AG09309 (cell line): ENCODE data around the gene RGS17.

Experiments used
- DNase-seq: peaks from one replicate; pipeline ENCODE4 v3.0.0-alpha.2; 2010; ENCODE audit warnings: low read depth
- H3K4me3 ChIP-seq: 2 replicates; pipeline ENCODE4 v1.5.1; 2011; ENCODE audit warnings: mild to moderate bottlenecking, low read depth, low read length, moderate library complexity; ENCODE audit not compliant: control insufficient read depth
- CTCF ChIP-seq: IDR thresholded peaks from 2 replicates; pipeline ENCODE4 v1.5.1; 2011; ENCODE audit warnings: mild to moderate bottlenecking, low read depth, low read length, inconsistent platforms; ENCODE audit not compliant: insufficient read depth, control insufficient read depth; ENCODE audit errors: missing control alignments

The RGS17 gene

GRCh38 chr6:153051801-153052200 lies 79.3 kb downstream of the RGS17 start:
- H3K4me3 ChIP-seq: no peak overlapping the region
- TF ChIP-seq CTCF: no peak
- DNase-seq: no peak

GRCh38 chr6:153048631-153049030 lies 82.5 kb downstream of the RGS17 start:
- no peak for TF ChIP-seq CTCF
- DNase-seq: no peak
- H3K4me3 ChIP-seq: no peak overlapping the region

DNA sequence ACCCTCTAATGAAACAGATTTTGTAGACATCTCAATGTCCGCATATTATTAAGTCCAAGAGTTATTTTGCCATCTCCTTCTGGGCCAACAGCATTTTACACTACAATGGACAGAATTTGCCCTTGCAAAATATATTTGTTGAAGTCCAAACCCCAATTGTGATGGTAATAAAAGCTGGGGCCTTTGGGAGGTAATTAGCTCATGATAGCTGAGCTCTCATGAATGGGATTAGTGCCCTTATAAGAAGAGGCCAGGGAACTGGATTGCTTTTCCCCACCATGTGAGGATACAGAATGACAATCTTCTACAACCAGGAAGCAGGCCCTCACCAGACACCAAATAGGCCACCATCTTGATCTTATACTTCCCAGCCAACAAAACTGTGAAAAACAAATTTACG lies 83.7 kb downstream of the RGS17 start:
- no peak for TF ChIP-seq CTCF
- DNase-seq: no peak
- H3K4me3 ChIP-seq: no peak overlapping the region

- DNase-seq: no peak
- H3K4me3 ChIP-seq: no peak overlapping the region
- TF ChIP-seq CTCF: no peak
These were observed 85.8 kb downstream of the RGS17 start for GRCh38 chr6:153045271-153045670.

DNA sequence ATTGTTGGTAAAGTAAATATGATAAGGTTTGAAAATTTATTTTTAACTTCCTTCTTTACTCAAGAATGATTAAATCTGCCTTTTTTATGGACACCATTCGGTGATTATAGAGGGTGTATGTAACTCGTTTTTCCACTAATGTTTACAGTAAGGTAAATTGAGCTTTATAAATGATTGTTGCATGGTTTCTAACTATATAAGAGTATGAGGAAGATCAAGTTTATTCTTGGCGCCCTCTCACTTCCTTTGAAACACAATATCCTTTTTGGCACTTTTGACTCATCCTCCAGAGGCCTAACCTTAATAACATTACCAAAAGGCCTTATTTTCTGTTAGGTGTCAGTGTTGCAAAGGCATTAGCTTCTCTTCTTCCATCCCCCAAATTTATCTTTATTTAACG lies 86.8 kb downstream of the RGS17 start:
- H3K4me3 ChIP-seq: no peak overlapping the region
- no peak for DNase-seq
- no peak for TF ChIP-seq CTCF

DNA sequence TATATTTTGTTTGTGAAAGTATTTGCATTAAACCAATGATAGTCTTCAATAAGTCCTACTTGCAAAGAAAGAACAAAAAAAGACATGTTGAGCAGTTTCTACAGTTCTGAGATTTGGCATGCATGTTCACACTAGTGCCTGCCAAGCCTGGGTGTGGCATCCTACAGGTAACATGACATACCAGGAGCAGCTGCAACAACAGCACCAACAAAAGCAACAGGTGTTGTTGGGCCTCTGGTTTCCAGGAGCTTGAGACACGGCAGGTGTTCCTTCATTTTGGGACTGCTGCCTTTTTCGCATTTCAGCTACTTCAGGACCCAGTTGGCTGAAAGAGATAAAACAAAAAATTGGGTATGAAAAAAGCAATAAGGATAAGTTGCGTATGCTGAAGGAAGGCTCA lies 87.4 kb downstream of the RGS17 start:
- no peak for TF ChIP-seq CTCF
- DNase-seq: no peak

More for the DNA sequence above, 87.4 kb downstream of the RGS17 start:
- no peak overlapping the region for H3K4me3 ChIP-seq
